NCI-H1436 treated with DMSO at 0.1 percent for 48 hours (cell line): ENCODE measurements around the gene MAPT.
"Not testable (repeated sequence)": the region's sequence is repeated elsewhere in the genome, so short reads cannot be mapped to it uniquely, and the experiment has no call there.

Experiments used
- DNase-seq: peaks from one replicate; lab custom pipeline; 2025; lab: John Stamatoyannopoulos, UW

MAPT gene

DNA sequence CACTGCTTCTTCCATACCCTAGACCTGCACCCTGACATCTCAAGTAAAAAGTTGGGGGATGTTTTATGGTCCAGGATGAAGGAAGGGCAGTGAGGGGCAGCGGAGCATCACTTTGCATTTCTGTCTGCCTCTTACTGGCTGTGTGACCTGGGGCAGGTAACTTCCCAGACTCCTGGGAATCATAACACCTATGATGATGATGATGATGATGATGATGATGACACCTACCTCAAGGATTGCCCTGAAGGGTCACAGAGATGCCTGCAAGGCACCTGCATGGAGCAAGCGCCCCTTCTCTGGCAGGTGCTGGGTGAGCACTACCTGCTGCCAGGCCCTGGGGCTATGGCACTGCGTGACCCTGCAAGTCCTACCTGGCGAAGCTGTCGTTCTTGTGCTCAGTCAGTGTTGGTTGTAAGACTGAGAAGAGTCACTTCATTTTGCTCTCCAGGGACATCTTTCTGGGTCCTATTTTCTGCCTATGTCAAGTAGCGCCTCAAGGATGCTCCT, 58.5 kb downstream of the MAPT start:
- no peak for DNase-seq

DNA sequence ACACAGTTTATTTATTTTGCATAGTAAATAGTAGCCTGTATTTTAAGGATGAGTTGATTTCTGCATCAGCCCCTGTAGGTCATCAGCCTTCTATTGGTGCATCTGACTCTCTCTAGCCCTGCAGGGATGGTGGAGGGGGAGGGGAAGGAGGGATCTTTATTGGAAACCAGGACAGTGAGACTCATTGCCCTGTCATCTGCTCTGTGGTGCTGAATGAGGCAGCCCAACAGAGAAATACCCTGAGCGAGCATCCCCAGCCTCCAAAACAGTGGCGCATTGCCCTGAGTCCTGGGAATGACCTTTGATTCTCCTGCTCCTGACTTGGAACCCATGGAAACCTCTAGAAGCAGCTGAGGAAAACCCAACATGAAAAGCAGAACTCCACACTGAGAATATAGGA, 59.2 kb downstream of the MAPT start:
- DNase-seq = no peak

DNA sequence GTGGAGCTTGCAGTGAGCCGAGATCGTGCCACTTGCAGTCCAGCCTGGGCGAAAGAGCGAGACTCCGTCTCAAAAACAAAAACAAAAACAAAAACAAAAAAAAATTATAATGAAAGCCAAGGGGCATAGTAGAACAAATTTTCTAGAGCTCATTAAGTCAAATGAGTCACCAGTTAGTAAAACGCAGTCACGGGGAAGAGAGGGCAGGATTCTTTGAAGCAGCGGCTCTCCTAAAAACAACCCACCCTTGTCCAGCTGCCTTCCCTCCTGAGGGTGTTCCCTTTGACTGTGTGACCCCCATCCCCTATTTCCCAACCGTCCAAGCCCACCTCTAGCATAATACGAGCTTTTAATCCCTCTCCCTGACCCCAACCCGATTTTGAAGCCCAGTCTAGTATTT, 60.6 kb downstream of the MAPT start:
- no peak for DNase-seq

DNA sequence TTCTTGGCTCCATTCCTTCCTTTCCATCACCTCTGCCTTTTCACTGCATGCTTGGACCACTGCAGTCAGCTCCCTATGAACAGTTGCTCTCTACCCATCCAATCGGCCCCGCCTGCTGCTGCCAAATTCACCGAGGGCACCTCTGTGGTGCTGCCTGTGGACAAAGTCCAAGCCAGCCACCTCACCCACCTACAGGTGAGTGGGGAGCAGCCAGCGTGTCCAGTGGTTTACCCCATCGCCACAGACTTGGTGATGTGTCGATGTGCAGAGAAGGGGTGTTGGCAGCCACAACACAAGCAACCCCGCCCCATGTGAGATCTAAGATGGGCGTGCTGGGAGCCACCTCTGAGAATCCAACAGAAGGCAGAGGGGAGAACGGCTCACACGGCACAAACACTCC, 61.0 kb downstream of the MAPT start:
- DNase-seq = no peak

DNA sequence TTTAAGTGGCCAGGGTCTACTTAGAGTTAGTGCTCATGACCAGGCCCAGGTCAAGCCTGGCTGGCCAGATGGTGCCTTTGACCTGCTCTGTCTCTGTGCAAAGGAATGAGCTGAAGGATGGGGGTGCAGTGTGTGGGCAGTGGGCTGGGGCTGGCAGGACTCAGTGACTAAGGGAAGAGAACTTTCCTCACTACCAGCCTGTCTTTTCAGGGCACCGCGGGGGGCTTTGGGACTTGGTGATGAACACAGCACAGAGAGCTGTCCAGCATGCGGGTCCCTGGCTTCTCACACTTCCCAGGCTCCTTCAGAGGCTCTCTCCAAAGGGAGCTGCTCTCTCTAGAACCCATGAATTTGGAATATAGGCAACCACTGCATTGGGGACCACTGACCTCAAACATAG, 61.7 kb downstream of the MAPT start:
- no peak for DNase-seq

DNA sequence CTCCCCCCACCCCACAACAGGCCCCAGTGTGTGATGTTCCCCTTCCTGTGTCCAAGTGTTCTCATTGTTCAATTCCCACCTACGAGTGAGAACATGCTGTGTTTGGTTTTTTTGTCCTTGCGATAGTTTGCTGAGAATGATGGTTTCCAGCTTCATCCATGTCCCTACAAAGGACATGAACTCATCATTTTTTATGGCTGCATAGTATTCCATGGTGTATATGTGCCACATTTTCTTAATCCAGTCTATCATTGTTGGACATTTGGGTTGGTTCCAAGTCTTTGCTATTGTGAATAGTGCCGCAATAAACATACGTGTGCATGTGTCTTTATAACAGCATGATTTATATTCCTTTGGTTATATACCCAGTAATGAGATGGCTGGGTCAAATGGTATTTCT, 62.4 kb downstream of the MAPT start:
- not testable (repeated sequence) for DNase-seq

DNA sequence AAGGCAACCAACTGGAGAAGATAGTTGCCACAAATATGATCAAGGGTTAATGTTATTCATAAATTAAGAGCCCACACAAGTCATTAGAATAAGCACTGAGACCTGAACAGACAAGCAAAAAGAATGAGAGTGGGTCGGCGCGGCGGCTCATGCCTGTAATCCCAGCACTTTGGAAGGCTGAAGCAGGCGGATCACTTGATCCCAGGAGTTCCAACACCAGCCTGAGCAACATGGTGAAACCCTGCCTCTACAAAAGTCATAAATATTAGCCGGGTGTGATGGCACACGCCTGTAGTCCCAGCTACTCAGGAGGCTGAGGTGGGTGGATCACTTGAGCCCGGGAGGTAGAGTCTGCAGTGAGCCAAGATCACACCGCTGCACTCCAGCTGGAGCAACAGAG, 64.0 kb downstream of the MAPT start:
- DNase-seq = no peak

DNA sequence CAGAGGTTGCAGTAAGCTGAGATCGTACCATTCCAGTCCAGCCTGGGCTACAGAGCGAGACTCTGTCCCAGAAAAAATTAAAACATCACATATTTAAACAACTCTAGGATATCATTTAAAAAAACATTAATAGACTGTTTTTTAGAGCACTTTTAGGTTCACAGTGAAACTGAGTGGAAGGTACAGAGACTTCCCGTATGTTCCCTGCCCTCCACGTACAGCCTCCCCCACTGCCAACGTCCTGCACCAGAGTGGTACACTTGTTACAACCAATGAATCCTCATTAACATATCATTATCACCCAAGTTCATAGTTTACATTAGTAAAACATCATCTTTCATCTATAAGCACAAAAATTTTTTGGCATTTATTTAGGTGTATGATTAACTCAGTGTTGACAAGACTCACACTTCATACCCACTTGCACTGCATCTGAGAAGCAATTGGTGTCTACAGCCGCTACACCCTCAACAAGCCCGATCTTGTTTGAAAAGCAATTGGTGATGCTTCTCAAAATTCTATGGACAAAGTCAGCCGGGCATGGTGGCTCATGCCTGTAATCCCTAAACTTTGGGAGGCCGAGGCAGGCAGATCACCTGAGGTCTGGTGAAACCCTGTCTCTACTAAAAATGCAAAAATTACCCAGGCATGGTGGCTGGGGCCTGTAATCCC, 64.8 kb downstream of the MAPT start:
- no peak for DNase-seq

DNA sequence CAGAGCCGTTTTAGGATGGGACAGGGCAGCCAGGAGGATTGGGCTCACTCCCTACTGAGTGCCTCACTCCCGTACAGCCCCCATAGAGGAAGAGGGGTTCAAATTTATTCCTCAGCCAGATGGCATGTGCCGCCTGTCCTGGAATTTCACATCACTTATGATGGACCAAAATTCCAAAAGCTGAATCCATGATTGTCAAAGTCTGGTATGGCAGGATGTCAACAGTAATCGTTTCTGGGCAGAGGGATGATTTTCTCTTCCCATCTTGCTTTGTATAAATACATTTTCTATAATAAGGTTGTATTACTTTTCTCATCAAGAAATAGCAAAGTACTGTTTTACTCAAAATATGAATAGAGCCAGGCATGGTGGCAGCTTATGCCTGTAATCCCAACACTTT, 66.0 kb downstream of the MAPT start:
- DNase-seq = no peak

DNA sequence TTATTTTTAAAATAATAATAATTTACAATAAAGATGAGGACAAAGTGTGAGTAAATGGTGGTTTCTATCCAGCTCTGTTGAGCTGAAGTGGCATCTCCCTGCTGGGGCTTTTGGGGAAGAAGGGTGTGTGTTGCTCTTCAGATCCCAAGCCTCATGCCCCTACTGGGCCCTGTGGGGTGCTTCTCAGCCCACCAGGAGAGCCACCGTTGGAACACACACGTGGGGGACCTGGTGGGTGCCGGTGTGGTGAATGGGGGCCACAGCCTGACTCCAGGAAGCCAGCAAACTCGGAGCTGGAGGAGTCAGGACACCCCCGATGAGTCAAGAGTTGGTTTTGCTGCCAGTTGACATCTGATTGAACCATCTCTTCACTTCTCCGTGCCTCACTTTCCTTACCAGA, 66.9 kb downstream of the MAPT start:
- no peak for DNase-seq

DNA sequence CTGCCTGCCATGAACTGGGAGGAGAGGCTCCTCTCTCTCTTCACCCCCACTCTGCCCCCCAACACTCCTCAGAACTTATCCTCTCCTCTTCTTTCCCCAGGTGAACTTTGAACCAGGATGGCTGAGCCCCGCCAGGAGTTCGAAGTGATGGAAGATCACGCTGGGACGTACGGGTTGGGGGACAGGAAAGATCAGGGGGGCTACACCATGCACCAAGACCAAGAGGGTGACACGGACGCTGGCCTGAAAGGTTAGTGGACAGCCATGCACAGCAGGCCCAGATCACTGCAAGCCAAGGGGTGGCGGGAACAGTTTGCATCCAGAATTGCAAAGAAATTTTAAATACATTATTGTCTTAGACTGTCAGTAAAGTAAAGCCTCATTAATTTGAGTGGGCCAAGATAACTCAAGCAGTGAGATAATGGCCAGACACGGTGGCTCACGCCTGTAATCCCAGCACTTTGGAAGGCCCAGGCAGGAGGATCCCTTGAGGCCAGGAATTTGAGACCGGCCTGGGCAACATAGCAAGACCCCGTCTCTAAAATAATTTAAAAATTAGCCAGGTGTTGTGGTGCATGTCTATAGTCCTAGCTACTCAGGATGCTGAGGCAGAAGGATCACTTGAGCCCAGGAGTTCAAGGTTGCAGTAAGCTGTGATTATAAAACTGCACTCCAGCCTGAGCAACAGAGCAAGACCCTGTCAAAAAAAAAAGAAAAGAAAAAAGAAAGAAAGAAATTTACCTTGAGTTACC, 68.0 kb downstream of the MAPT start:
- DNase-seq = no peak

DNA sequence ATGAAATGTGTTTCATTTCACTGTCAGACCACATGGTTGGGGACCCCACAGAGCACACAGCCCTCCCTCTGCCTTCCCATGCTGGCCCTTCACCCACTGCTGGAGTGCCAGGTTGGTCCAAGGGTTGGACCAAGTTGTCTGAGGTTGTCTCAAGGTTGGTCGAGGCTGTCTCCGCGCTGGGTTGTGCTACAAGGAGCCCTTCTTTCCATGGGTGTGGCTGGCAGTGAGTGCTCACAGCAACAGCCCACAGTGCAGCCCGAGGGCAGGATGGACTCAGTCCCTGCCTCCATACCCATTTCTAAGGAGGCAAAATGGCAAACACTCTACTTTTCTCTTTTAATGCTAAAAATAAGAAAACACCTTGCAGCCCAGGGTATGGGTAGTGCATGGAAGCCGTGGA, 68.9 kb downstream of the MAPT start:
- DNase-seq = no peak

DNA sequence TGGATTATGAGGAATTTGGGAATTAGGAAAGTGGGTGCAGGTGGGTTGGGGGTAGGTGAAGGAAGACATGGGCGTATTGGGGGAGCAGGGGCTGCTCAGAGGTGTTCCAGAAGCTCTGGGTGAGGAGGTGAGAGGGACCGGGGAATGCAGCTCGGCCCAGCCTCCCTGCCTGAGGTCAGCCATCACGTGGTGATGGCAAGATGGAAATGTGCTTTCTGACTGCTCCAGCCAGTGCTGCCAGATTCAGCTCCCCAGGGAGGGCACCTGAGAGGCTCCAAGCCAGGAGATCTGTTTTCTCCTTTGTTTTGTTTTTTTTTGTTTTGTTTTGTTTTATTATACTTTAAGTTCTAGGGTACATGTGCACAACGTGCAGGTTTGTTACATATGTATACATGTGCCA, 69.5 kb downstream of the MAPT start:
- no peak for DNase-seq

DNA sequence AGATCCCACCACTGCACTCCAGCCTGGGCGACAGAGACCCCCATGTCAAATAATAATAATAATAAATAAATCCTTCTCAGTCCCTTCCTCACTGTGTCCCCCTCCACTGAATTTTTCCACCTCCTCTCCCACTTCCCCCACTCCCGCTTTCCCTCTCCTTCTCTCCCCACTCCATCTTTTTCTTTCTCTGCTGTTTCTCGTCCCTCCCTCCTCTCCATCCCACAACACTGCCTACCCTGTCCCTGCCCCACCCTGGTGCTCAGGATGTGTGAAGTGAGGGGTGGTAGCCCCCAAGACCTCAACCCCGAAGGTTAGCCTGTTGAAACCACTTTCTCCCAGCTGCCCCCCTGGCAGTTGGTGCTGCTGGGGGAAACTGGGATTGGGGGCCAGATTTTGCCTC, 70.3 kb downstream of the MAPT start:
- DNase-seq = no peak

DNA sequence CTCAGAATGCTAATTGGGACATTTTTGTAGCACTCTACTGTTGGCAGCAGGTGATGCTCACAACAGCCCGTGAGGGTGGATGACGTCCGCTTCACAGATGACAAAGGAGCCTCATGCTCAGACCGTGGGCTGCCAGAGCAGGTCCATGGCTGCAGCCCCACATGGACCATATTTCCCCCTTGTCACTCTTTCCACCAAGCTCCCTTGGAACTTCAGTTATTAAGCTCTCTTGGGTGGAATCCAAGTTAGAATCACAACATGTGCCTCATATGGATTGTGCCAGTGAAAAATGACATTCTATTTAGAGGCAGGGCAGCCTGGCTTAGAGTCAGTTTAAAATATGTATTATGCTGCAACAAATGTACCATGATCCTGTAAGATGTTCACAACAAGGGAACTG, 71.5 kb downstream of the MAPT start:
- no peak for DNase-seq

DNA sequence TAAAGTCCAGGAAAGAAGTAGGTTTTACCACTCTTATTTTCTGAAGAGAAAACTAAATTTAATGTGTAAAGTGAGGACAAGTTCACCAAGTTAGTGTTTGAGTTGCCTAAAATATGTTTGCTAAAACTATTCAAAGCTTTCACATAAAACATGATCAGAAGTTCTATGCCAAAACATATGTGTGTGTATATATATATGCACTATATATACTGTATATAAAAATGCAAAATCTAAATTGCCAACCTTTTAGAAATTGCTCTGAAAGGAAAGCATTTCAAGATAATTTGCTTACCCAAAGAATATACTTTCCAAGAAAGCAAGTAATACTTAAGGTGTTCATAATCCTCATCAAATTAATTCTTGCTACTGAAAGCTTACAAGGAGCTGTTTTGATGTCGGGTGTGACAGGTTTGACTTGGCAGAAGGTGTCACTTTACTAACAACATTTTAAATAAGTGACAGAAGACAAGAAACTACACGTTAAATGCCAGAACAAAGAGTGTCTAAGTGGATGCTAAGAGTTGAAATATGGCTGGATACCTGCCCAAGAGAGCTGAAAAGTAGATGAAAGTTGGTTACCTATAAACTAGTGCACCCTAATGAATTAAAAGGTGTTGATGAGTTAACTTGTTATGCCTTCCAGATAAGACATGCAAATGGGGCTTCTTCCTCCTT, 72.4 kb downstream of the MAPT start:
- DNase-seq = no peak

DNA sequence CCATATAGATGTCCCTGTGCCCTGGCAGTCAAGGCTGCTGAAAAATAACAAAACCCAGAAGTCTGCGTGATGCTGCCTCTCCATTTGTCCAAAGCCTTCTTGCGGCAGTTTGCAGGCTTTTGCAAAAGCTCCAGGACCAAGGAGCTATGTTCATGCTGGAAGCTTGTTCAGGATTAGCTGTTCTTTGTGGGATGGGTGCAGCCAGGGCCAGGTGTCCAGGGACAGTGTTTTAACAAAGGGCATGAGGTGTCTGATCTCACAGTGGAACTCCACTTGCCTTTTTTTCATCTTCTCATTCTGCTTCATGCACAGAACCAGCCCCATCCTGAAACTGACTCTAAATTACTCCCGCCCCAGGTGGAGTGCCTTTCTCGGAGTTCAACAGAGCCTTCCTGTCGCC, 73.0 kb downstream of the MAPT start:
- DNase-seq = no peak

DNA sequence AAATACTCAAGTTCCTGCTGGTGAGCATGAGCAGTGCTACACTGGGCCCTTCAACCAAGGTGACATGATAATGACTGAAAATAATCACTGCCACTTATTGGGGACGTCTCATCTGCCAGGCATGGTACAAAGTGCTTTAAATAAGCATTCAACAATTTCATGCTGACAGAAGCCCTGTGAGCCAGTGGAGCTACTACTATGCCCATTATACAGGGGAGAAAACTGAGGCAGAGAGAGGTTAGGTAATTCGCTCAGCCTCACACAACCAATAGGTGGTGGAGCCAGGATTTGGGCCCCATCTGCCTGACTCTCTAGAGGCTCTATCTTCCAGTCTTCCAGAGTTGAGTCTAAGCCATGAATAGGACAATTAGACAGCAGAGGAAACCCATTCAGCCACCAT, 74.4 kb downstream of the MAPT start:
- no peak for DNase-seq

DNA sequence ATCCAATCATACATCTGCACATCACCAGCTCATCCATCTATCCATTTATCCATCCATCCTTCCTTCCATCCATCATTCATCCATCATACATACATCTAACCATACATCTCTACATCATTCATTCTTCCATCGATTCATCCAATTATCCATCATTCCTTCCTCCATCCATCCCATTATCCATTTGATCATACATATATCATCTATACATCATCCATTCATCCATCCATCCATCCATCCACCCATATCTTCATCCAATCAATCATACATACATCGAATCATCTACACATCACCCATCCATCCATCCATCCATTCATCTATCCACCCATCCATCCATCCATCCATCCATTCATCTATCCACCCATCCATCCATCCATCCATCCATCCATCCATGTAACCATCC, 75.4 kb downstream of the MAPT start:
- DNase-seq = no peak

DNA sequence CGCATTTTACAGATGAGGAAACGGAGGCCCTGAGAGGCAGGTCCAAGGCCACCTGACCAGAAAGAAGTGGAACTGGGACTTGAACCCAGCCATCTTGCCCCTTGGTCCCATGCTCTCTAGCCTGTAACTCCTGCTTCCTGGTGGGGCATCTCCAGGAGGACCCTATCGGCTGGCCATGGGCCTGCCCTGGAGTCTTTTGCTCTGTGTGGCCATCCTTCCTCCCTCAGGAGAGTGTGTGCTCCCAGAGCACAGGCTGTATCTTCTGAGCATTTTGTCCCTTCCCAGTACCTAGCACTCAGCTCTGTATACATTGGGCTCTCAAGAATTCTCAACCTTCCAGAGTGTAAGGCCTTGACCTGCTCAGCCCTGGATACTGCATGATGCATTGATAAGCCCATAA, 76.3 kb downstream of the MAPT start:
- no peak for DNase-seq

DNA sequence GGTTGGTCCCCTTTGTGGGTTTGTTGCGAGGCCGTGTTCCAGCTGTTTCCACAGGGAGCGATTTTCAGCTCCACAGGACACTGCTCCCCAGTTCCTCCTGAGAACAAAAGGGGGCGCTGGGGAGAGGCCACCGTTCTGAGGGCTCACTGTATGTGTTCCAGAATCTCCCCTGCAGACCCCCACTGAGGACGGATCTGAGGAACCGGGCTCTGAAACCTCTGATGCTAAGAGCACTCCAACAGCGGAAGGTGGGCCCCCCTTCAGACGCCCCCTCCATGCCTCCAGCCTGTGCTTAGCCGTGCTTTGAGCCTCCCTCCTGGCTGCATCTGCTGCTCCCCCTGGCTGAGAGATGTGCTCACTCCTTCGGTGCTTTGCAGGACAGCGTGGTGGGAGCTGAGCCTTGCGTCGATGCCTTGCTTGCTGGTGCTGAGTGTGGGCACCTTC, 77.4 kb downstream of the MAPT start:
- DNase-seq = no peak

DNA sequence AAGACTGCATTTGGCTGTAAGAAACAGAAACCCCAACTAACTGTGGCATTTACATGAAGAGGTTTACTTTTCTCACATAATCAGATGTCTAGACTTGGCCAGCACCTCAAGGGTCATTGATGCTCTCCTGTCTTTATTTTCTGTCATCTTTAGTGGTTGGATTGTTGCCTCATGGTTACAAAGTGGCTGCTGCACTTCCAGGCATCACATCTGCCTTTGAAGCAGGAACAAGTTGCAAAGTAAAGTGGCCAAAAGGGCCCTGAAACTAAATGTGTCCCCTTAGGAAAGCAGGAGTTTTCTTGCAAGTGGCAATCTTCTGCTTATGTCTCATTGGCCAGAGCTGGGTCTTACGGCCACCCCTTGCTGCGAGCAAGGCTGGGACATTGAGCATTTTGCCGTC, 78.2 kb downstream of the MAPT start:
- DNase-seq = no peak

DNA sequence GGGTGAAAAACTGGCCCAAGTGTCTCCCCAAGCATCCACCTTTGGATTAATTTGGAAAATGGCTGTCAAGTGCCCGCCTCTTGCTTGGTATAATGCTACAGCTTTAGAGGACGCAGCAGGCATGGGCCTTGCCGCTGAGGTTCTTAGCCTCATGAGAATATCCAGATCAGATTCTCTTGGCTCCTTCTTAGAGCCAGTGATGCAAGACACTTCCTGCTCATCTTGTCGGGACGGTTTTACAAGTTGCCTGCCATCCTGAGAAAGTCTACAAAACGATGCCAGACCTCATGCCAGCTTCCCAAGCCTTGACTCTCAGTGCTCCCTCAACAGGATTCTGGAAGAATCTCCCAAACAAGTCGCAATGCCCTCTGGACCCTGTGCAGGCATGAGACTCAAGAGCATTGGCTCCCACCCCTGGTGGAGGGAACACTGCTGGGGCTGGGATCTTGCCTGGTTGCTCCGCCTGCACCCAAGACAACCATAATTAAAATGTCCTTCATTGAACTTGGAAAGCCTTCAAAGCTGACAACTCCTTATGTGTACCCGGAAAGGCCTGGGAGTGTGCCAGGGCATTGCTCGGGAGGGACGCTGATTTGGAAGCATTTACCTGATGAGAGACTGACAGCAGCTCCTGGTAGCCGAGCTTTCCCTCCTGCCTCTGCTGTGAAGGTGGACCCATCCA, 78.9 kb downstream of the MAPT start:
- no peak for DNase-seq
